HG02642 (cell line): Measurements from ENCODE around the gene LRRC1.

Experiments
- ATAC-seq: cut with Tn5 transposase; IDR thresholded peaks from one replicate; pipeline ENCODE4 v1.9.1; 2021; ENCODE audit warnings: mild to moderate bottlenecking; ENCODE audit not compliant: unreplicated experiment, poor library complexity

LRRC1 gene

DNA sequence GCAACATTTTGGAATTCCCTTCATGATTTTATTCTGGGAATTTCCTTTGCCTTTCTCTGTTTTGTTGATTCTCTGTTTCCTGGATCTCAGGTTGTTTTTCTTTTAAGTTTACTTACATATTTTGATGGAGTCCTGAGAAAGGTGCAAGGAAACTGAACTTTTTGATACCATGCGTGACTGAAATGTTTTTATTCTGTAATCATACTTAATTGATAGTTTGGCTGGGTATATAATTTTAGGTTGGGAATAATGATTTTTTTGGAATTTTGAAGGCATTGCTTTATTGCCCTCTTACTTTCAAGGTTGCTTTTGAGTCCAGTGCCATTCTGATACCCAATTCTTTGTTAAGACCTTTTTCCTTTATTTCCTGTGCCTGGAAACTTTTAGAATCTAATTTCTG lies 45.2 kb downstream of the LRRC1 start:
- ATAC-seq = no peak

GRCh38 chr6:53845280-53846195 lies 50.7 kb downstream of the LRRC1 start:
- no peak for ATAC-seq

DNA sequence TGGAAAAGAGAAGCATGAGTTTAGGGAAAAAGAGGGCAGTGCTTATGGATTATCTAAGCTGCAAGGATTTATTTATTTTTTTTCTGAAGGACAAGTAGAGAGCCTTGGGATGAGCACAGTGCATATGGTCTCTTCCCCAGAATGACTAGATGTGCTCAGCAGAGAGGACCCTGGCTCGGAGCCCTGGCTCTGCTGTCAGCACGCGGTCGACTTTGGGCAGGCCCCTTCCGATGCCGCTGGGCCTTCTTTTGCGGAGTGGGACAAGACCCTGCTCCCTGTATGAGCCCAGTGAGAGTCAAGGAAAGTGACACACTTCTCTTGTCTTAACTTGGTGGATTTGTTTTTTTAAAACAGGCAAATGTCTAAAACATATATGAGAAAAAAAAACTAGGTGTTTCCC lies 51.4 kb downstream of the LRRC1 start:
- no peak for ATAC-seq

DNA sequence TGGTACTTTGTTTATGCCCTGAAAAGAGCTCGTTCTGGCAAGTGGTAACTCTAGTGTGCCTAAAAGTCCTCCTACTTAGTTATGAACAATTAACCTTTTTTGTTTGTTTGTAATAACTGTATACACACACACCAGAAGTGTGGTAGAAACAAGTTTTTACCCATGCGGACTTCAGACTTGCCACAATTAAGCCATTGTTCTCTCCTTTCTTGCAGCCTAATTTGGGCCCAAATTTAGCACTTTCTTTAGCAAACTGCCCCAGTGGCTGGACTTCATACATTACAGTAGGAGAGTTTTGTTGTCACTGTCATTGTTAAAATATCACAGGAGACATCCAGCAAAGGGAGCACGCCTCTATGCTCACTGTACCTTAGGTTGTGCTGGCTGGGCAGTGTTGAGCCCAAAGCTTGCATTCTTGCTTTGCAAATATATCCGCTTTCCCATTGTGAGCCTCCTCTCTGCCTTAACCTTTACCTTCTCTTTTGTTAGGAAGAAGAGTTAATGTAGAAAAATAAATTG lies 53.0 kb downstream of the LRRC1 start:
- ATAC-seq = no peak

DNA sequence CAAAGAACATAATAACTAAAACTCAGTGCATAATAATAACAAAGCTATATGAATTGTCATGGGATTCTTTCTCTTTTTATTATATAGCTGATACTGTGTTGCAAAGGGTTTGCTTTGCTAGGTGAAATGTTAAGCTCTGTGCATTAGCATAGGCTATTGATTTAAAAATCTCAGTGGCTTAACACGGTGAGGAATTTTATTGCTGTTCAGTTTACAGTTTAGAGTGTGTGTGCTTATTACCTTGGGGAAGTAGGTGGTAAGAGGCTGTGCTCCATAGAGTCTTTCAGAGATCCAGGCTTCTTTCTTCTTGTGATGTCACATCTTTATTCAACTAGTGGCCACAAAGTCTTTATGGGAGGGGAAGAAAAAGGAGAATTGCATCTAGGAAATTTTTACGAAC lies 55.7 kb downstream of the LRRC1 start:
- ATAC-seq = no peak

GRCh38 chr6:53851561-53851960 lies 56.8 kb downstream of the LRRC1 start:
- no peak for ATAC-seq

DNA sequence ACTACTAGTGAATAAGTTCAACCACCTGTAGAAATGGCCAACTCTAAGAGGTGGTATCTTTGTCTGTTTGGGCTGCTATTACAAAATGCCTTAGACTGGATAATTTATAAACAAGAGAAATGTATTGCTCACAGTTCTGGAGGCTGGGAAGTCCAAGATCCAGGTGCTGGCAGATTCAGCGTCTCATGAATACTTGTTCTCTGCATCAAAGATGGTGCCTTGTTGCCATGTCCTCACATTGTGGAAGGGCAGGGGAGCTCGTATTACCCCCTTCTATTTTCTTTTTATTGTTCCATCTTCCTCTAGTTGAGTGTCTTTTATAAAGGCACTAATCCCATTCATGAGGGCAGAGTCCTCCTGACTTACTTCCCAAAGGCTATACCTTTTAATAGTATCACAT lies 58.0 kb downstream of the LRRC1 start:
- no peak for ATAC-seq

DNA sequence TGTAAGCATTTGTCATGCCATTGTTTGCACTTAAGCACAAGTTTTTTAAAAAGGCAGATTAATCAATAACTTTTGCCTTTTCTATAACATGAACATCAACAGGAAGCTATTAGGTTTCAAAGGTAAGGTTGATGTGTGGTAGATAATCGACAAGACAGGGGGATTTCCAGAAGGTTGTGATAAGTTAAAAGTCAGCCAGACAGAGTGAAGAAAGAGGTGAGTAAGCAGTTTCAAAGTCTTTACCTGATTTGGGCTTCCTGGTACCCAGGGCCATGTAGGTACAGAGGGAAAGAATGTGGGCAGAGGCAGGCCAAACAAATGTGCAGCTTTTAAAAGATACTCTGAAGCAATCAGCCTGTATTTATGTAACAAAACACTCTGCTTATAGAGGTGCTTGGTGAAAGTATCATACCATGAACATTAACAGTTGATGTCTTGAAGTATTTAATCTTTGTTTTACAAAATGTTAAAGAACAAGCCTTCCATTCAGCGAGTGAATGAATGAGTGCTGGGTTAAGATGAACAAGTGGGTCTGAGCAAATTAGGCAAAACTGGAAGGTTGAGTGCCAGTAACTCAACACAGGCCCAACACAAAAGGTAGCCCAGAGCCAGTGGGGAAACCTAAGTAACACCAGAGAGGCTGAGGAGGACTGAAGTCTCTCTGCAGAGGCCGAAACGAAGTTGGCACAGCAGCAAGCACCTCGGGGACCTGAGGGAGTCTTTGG lies 60.2 kb downstream of the LRRC1 start:
- ATAC-seq = peak; percentile 95

DNA sequence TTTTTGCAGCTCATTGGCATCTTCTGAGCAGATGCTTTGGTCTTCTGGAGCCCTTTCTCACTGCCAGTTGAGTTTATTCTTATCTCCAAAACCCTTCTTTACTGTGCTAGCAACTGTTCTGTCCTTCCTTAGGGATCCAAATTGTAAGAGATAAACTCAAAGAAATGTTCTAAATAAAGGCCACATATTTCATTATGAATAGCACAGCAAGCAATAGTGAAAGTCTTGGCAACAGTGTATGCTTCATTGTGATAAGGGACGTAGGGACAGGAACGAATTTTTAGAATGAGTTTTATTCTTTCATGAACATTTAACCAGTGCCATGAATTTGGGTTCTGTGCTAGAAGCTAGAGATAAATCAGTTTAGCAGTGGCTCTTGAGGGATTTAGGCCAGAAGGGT lies 61.1 kb downstream of the LRRC1 start:
- no peak for ATAC-seq

DNA sequence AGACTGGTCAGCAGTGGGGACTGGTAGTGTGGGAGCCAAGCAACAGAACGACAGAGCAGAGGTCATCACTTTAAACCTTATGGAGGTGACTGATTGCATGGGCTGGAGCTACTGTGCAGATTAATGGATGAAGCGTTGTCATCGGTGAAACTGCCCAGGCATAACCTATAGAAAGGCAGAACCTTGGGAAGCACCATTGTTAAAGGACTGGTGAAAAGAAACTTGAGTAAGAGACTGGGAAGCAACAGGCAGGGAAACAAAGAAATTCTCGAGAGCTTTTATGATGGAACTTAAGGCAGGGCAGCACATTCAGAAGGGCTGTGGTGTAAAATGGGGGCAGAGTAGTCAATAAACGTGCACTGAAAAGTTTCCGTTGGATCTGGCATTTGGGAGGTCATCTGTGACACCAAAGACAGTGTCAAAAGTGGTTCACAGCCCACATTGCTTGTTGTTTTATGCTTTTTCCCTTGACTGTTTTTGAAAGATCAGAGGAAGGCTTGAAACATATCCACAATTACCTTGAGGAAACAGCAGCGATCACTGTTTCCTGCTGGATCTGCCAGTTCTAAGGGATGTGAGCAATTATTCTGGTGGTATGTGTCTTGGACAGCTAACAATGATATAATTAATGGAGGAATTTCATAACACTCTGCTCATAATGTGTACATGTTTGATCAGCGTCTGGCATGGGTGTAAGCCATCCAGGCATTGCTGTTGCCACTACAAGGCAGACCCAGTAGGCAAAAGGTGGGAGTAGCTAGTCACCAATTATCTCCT lies 62.7 kb downstream of the LRRC1 start:
- no peak for ATAC-seq

GRCh38 chr6:53858196-53858595 lies 63.4 kb downstream of the LRRC1 start:
- no peak for ATAC-seq

- no peak for ATAC-seq
These were observed 64.1 kb downstream of the LRRC1 start for GRCh38 chr6:53858913-53859312.

GRCh38 chr6:53860511-53860910 lies 65.7 kb downstream of the LRRC1 start:
- no peak for ATAC-seq

GRCh38 chr6:53861518-53861917 lies 66.7 kb downstream of the LRRC1 start:
- ATAC-seq = no peak

- ATAC-seq = no peak
These were observed 68.1 kb downstream of the LRRC1 start for GRCh38 chr6:53862662-53863462.

DNA sequence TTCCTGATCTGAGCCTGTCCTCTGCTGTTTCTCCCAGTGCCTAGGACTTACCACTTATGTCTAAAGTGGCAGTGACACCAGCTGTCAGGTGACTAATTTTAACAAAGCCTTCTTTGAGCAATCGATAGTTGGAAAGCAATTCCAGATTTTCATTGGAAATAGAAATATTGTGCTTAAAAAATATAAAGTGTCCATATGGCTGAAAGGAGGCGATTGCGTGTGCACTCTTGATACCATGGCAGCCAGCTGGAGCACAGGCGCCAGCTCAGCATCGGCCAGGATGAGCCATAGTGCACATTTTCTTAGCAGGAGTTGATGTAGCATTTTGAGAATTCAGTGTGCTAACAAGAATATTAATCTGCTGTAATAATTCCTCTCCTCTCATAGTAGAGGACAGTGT lies 70.0 kb downstream of the LRRC1 start:
- ATAC-seq = no peak

DNA sequence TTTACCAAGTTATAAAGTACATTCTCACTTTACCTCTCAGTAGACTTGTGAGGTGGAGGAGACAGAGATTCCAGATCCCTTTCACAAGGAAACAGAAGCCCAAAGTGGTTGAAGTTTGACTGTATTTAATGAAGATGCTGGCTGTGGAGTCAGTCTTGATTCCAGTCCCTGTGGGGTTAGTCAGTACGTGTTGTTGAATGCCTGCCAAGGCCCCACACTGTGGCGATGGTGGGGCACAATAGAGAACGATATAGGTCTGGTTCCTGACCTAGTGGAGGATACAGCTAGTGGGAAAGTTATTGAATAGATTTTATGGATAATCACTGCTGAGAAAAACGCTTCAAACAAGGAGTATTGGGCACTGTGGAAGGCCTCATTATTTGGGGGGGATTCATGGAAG lies 71.4 kb downstream of the LRRC1 start:
- ATAC-seq = no peak

DNA sequence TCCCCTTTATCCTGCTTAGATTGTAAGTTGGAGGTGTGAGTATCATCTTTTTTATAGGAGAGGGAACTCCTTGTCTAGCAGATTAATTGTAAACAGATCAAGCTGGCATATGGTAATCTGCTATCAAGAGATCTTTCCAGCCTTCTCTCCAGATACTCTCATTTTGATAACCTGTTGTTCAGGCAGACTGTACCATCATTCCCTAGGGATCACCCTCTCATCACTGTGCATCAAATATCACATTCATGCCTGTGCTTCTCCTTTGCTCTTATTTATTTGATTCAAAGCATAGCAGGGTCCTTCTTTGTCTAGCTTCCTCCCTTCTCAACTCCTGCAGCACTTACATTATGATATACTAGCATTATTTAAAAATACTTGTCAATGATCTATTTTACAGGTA lies 73.8 kb downstream of the LRRC1 start:
- ATAC-seq = no peak

DNA sequence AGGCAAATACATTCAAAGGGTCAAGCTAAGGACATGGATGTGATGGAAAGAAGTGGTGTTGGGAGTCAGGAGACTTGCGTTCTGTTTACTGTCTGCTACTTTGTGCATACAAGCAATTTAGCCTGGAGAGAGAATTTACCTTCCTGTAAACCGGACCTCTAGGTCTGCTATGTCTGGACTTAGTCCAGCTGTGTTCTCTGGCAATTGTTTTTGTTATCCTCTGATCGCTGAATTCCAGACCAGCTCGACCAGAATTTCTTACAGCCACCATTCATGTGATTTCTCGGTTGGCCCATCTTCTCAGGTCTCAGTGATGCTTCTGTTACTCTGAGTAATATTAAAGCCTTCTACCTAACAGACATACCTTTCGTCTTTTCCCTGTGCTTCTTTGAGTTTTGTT lies 75.2 kb downstream of the LRRC1 start:
- no peak for ATAC-seq

DNA sequence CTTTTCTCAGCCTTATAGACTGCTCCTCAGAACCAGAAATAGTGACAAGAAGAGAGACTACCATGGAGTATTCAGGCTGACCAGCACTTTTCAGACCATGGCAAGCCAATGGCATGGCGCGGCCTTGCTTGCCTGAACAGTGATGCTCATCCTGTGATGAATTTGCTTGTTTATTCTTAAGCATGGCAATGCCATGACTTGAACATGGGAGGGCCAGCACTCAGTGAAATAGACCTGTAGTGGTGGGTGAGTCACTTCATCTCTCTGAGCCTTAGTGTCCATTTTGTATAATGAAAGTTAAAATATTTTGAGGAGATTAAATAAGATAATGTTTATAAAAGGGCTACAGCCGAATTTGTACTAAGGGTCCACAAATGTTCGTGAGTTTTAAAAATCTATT lies 79.1 kb downstream of the LRRC1 start:
- ATAC-seq = no peak
